ENCODE measurements around the gene RAPGEFL1.
A peak's percentile ranks its signal among the peaks of the same experiment; 100 is the strongest.
"Not testable (repeated sequence)": the region's sequence is repeated elsewhere in the genome, so short reads cannot be mapped to it uniquely, and the experiment has no call there.

The RAPGEFL1 gene

DNA sequence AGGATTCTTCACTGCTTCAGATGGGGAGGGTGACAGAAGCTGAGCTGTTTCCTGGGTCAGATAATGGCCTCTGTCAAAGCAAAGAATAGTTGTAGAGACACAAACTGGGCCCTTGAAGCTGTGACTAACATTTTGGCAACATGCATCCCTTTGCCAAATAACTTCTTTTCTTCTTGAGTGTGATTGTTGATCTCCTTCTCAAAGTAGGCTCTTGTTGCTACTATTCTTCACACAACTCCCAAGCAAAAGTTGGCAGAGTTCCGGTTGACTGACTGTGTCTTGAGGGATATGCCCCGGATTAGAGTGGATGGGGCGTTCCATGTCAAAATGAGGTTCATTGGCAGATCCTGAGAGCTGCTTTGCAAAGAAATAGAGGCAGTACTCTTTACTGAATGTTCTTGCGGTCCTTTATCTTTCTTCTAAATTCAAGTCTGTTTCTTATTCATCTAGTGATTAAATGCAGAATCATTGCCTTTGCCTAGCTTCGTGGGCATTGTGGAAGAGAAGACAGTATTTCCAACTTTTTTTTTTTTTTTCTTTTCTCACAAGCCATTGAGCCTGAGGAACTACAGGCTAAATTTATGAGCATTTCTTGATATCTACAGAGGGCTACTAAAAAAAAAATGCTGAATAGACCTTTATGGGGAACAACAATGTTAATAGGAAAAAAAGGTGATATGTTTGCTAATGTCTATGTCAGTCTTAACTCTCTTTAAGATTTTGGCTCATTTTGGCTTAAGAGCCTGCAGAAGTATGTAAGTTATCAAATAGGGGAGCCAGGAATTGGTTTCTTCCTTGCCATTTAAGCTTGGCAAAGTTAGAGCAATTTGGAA, 47.7 kb downstream of the RAPGEFL1 start:
- peak; percentile 76 for DNase-seq (ENCODE audit: low read depth)
- TF ChIP-seq, protein P1, sequence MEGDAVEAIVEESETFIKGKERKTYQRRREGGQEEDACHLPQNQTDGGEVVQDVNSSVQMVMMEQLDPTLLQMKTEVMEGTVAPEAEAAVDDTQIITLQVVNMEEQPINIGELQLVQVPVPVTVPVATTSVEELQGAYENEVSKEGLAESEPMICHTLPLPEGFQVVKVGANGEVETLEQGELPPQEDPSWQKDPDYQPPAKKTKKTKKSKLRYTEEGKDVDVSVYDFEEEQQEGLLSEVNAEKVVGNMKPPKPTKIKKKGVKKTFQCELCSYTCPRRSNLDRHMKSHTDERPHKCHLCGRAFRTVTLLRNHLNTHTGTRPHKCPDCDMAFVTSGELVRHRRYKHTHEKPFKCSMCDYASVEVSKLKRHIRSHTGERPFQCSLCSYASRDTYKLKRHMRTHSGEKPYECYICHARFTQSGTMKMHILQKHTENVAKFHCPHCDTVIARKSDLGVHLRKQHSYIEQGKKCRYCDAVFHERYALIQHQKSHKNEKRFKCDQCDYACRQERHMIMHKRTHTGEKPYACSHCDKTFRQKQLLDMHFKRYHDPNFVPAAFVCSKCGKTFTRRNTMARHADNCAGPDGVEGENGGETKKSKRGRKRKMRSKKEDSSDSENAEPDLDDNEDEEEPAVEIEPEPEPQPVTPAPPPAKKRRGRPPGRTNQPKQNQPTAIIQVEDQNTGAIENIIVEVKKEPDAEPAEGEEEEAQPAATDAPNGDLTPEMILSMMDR (conservative IDR thresholded peaks at IDR 0.05; ENCODE audit: control insufficient read depth, insufficient read depth, low read depth, low read length): no peak
- no peak overlapping the region for H3K4me3 ChIP-seq (ENCODE audit: control insufficient read depth, low read depth, low read length)

DNA sequence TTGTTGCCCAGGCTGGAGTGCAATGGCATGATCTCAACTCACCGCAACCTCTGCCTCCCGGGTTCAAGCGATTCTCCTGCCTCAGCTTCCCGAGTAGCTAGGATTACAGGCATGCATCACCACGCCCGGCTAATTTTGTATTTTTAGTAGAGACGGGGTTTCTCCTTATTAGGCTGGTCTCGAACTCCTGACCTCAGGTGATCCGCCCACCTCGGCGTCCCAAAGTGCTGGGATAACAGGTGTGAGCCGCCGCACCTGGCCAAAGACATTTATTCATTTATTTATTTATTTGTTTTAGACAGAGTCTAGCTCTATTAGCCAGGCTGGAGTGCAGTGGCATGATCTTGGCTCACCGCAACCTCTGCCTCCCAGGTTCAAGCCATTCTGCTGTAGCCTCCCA, 51.9 kb downstream of the RAPGEFL1 start:
- DNase-seq (ENCODE audit: low read depth); H3K4me3 ChIP-seq (ENCODE audit: control insufficient read depth, low read depth, low read length): not testable (repeated sequence)

DNA sequence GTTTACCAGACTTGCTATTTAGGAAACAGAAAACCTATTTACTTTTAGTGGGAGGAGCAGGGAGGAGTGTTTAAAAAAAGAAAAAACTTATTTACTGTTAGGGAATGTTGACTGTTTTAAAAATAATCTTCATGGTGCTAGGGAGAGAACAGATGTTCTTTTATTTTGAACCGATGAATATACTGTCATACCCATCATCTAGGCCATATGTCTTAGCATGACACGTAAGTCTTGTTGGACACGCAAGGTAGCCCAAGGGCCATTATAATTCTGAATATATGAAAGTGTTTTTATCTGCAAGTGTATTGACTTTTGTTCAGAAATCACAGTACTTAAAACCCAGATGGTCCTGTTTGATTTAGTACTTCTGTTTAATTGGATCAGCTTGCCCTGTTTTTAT, 53.4 kb downstream of the RAPGEFL1 start:
- TF ChIP-seq, protein P1 (conservative IDR thresholded peaks at IDR 0.05; ENCODE audit: control insufficient read depth, insufficient read depth, low read depth, low read length): no peak
- DNase-seq (ENCODE audit: low read depth): no peak
- no peak overlapping the region for H3K4me3 ChIP-seq (ENCODE audit: control insufficient read depth, low read depth, low read length)

DNA sequence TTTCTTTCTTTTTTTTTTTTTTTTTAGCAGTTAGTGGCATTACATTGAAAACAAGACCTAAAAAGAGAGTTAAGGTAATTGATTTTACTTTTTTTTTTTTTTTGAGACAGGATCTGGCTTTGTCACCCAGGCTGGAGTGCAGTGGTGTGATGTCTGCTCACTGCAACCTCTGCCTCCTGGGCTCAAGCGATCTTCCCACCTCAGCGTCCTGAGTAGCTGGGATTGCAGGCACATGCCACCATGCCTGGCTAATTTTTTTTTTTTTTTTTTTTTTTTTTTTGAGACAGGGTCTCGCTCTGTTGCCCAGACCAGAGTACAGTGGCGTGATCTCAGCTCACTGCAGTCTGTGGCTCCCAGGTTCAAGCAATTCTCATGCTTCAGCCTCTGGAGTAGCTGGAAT, 54.7 kb downstream of the RAPGEFL1 start:
- not testable (repeated sequence) for H3K4me3 ChIP-seq (ENCODE audit: control insufficient read depth, low read depth, low read length); DNase-seq (ENCODE audit: low read depth)

DNA sequence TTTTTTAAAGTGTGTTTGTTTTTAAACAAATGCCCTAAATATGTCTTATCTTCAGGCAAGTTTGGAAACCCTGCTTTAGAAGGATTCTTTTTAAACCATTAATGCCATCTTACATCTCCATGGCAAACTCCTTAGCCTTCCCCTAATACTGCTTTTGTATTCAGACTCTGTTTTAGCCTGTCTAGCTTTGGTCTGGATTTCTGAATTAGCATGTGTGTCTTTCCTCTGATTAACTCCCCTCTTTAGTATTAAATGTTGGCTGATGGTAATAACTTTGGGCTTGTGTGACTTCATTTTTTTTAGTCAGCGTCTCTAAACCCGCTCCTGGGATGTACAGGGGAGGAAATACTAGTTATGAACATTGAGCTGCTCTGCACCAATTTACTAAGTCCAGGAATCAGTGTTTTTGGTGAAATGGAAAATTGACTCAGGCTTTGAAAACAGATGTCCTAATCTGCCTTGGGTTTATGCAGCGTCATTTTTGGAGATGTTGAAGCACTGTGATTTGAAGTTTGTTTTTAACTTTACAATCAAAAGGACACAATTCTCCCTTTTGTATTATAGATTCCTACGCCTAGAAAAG, 64.1 kb downstream of the RAPGEFL1 start:
- DNase-seq (ENCODE audit: low read depth): peak; percentile 17
- no peak overlapping the region for H3K4me3 ChIP-seq (ENCODE audit: control insufficient read depth, low read depth, low read length)

DNA sequence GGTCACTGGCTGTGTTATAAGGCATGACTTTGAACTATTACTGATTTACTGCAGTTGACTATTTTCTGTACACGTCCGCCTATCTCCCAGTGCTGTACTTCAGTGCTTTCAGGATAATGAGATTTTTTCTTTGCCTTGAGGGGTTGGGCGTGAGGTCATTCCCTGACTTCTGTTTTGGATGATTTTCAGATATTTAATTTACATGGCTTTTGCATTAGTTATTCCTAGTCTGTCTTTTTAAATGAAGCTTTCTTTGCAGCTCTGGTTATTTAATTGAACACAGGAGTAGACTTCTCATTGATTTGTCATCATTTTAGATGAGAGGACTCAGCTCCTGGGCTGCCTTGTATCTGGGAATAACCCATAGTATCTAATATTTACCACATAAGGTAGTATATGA, 65.5 kb downstream of the RAPGEFL1 start:
- TF ChIP-seq, protein P1 (conservative IDR thresholded peaks at IDR 0.05; ENCODE audit: control insufficient read depth, insufficient read depth, low read depth, low read length): no peak
- DNase-seq (ENCODE audit: low read depth): peak; percentile 36
- H3K4me3 ChIP-seq (ENCODE audit: control insufficient read depth, low read depth, low read length): no peak overlapping the region

More for the DNA sequence above, 64.1 kb downstream of the RAPGEFL1 start:
- TF ChIP-seq, protein P1 (conservative IDR thresholded peaks at IDR 0.05; ENCODE audit: control insufficient read depth, insufficient read depth, low read depth, low read length): no peak

DNA sequence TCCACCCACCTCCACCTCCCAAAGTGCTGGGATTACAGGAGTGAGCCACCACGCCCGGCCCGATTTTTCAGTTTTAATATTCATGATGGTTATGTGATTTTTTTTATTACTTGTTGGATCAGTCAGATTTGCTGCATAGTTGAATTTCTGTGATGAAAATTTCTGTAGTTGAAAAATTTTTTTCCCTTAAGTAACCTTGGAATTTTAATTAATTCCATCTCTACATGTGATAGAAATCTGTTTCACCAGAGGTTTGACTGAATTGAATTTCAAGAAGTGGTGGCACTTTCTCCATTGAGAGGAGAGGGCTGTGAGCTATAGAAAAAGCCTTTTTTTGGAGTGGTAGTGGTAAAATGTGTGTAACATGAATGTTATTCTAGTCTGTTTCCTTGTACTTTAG, 66.5 kb downstream of the RAPGEFL1 start:
- TF ChIP-seq, protein P1 (conservative IDR thresholded peaks at IDR 0.05; ENCODE audit: control insufficient read depth, insufficient read depth, low read depth, low read length): no peak
- no peak overlapping the region for H3K4me3 ChIP-seq (ENCODE audit: control insufficient read depth, low read depth, low read length)

More for the DNA sequence above, 66.5 kb downstream of the RAPGEFL1 start:
- no peak for DNase-seq (ENCODE audit: low read depth)

All from fibroblast of mammary gland (primary cell).